Measurements from ENCODE around the gene CCDC14.

The CCDC14 gene

DNA sequence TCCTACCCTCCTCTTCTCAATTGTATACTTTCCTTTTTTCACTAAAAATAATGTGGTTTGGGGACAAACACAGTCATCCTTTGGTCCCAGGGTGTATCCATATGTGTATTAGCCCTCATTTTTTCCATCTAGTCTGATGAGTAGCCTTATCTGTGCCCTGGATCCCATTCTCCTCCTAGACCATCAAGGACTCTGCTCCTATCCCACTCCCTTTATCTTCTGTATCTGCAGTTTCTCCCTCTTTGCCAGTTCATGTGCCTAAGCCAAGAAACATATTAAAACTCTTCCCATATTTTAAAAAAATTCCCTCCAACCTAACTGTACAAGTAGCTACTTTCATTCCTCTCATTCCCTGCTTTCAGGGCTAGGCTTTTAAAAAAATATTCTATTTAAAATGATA is 25.2 kb downstream of the CCDC14 start:
- H3K4me3 ChIP-seq (ENCODE audit: low read depth, low read length) = no peak overlapping the region
- TF ChIP-seq, protein P1, sequence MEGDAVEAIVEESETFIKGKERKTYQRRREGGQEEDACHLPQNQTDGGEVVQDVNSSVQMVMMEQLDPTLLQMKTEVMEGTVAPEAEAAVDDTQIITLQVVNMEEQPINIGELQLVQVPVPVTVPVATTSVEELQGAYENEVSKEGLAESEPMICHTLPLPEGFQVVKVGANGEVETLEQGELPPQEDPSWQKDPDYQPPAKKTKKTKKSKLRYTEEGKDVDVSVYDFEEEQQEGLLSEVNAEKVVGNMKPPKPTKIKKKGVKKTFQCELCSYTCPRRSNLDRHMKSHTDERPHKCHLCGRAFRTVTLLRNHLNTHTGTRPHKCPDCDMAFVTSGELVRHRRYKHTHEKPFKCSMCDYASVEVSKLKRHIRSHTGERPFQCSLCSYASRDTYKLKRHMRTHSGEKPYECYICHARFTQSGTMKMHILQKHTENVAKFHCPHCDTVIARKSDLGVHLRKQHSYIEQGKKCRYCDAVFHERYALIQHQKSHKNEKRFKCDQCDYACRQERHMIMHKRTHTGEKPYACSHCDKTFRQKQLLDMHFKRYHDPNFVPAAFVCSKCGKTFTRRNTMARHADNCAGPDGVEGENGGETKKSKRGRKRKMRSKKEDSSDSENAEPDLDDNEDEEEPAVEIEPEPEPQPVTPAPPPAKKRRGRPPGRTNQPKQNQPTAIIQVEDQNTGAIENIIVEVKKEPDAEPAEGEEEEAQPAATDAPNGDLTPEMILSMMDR (IDR thresholded peaks at IDR 0.05; ENCODE audit: borderline replicate concordance, insufficient read depth, low read depth, low read length) = no peak

DNA sequence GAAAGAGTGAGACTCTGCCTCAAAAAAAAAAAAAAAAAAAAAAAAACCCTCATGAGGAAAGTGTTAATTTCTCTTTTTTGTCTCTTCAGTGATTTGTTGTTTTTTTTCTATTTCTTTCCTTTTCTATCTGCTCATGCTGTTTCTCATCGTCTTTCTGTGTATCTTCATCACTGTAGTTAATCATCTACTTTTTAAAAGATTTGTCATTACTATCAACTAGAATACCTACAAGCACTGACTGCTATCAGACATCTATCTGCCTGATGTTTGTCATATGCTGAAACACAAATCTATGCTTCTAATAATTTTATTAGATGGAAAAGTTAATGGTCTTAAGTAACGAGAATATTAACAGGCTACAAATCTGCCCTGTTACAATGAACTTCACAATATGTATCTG is 26.8 kb downstream of the CCDC14 start:
- no peak overlapping the region for H3K4me3 ChIP-seq (ENCODE audit: low read depth, low read length)
- TF ChIP-seq, protein P1 (IDR thresholded peaks at IDR 0.05; ENCODE audit: borderline replicate concordance, insufficient read depth, low read depth, low read length) = no peak

DNA sequence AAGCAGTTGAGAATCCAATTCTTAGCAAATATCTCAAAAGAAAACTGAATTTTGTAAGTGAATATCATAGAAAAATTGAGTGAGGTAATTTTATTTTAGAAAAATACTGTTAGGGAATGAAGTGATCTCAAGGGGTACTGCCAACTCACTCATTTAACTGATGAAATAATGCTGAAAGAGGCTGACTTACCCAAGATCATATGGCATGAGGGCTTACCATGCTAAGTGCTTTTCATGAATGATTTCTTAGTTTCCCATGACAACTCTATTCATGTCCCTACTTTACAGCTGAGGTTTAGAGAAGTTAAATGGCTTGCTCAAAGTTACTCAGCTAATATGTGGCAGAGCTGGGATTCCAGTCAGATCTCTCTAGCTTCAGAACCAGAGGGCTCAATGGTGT is 30.6 kb downstream of the CCDC14 start:
- TF ChIP-seq, protein P1 (IDR thresholded peaks at IDR 0.05; ENCODE audit: borderline replicate concordance, insufficient read depth, low read depth, low read length) = no peak
- H3K4me3 ChIP-seq (ENCODE audit: low read depth, low read length) = no peak overlapping the region

DNA sequence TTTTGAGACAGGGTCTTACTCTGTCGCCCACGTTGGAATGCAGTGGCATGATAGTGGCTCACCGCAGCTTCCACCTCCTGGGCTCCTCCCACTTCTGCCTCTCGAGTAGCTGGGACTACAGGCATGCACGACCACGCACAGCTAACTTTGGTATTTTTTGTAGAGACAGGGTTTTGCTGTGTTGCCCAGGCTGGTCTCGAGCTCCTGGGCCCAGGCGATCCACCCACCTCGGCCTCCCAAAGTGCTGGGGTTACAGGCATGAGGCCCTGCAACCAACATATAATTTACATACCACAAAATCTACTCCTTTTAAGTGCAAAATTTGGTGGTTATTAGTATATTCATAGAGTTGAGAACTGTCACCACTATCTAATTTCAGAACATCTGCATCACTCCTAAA is 31.7 kb downstream of the CCDC14 start:
- TF ChIP-seq, protein P1 (IDR thresholded peaks at IDR 0.05; ENCODE audit: borderline replicate concordance, insufficient read depth, low read depth, low read length) = no peak
- no peak overlapping the region for H3K4me3 ChIP-seq (ENCODE audit: low read depth, low read length)

DNA sequence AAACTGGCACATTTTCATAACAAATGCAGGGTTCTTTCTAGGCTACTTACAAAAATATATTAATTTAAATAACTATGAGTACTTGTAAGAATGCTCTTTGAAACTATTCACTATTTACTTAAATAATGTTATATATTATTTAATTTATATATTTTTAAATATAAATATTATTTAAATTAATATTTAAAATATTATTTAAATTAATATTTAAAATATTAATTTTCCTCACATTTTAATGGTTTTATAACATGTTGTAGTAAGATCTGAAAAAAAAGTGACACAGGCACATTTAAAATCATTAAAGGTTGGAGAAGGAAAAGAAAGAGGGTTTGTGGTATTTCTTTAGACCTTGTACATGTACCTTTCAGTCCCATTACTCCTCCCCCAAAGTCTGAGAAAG is 34.6 kb downstream of the CCDC14 start:
- TF ChIP-seq, protein P1 (IDR thresholded peaks at IDR 0.05; ENCODE audit: borderline replicate concordance, insufficient read depth, low read depth, low read length) = no peak
- H3K4me3 ChIP-seq (ENCODE audit: low read depth, low read length) = no peak overlapping the region

DNA sequence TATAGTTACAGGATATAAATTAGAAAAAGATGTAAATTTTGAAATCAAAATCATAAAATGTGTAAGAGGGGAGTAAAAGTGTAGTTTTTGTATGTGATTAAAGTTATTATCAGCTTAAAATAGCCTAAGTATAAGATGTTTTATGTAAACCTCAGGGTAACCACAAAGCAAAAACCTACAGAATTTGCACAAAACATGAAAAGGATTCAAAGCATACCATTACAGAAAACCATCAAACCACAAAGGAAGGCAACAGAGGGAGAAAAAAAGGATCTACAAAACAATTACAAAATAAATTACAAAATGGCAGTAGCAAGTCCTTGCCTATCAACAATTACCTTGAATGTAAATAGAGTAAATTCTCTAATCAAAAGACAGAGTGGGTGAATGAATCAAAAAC is 40.2 kb downstream of the CCDC14 start:
- H3K4me3 ChIP-seq (ENCODE audit: low read depth, low read length) = no peak overlapping the region
- TF ChIP-seq, protein P1 (IDR thresholded peaks at IDR 0.05; ENCODE audit: borderline replicate concordance, insufficient read depth, low read depth, low read length) = no peak

DNA sequence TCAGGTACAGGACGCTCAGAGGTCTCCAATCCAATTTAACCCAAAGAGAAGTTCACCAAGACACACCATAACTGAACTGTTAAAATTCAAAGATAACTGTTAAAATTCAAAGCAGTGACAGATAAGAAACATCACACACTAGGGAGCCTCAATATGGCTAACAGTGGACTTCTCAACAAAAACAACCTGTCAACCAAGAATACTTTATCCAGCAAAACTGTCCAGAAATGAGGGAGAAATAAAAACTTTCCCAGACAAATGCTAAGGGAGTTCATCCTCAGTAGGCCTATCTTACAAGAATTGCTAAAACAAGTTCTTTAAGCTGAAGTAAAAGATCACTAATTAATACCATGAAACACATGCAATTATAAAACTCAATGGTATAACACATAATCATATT is 40.6 kb downstream of the CCDC14 start:
- H3K4me3 ChIP-seq (ENCODE audit: low read depth, low read length) = no peak overlapping the region
- TF ChIP-seq, protein P1 (IDR thresholded peaks at IDR 0.05; ENCODE audit: borderline replicate concordance, insufficient read depth, low read depth, low read length) = no peak

Measured in GM12875 (cell line).